Measurements from ENCODE around the gene UNC13D.
"Not testable (repeated sequence)": the region's sequence is repeated elsewhere in the genome, so short reads cannot be mapped to it uniquely, and the experiment has no call there.

GRCh38 chr17:75778066-75778860, 65.9 kb downstream of the UNC13D start:
- TF ChIP-seq YY1 (IDR thresholded peaks at IDR 0.05; ENCODE audit: insufficient read depth, insufficient read length); SUZ12 (IDR thresholded peaks at IDR 0.05; ENCODE audit: extremely low read depth, insufficient read depth, insufficient read length); ZNF274 (IDR thresholded peaks at IDR 0.05; ENCODE audit: low read depth, low read length): not testable (repeated sequence)
